ENCODE results near the gene MPO. TPM values are rescaled to one million over a fixed set of nuclear protein-coding genes. Genes with fewer than 3 reads are reported as not detected.
A peak's percentile ranks its signal among the peaks of the same experiment; 100 is the strongest.

The MPO gene
- total and polyA plus RNA-seq, 2 of the 4 experiments (the other 2 are of a cell fraction): not detected

- no peak for ATAC-seq (ENCODE audit: low read depth)
- intact Hi-C loops (cut with micrococcal nuclease) (no loop called here), in situ Hi-C loops (cut with MboI; ENCODE audit: low sequenced_read_pairs) (loop anchor here (5.0 kb wide), 2 partner anchors 98 to 128 kb away; partner anchors contain the start of gene RNF43), dilution Hi-C loops (cut with HindIII; ENCODE audit: low sequenced_read_pairs, unreplicated experiment) (no loop called here)
- no peak overlapping the region for H2AK5ac ChIP-seq (ENCODE audit: low read depth, low read length)
- no peaks in the 10 kb centered on the region; the same call in 1 of the 2 replicates for H3K4me1 ChIP-seq (ENCODE audit: control insufficient read depth, insufficient read depth, low read length)
- H2AK9ac ChIP-seq (replicated peaks; ENCODE audit: low read depth, low read length, poor library complexity): peak overlapping the region; percentile 5
- ChIA-PET CTCF (no interaction called here), POLR2A (ENCODE audit: unreplicated experiment) (no interaction called here)
- H3K9me1 ChIP-seq (ENCODE audit: insufficient read depth, low read length): no peaks in the 10 kb centered on the region
- no peak overlapping the region for H3K4me2 ChIP-seq (ENCODE audit: low read depth, low read length)
- no peak overlapping the region for H4K5ac ChIP-seq (ENCODE audit: low read depth, low read length)
- TF ChIP-seq MAFK (IDR thresholded peaks at IDR 0.05; ENCODE audit: low read depth, low read length) (no peak), RCOR1 (IDR thresholded peaks at IDR 0.05; ENCODE audit: insufficient replicate concordance, low read length) (no peak)
- no peak overlapping the region for H3K4me3 ChIP-seq (ENCODE audit: insufficient read depth, low read depth, low read length)
- no peak for DNase-seq
- no peaks in the 10 kb centered on the region; the same call in 1 of the 2 replicates for H3K27me3 ChIP-seq (ENCODE audit: control insufficient read depth, insufficient read depth, low read length)
- no peaks in the 10 kb centered on the region for H3K9me3 ChIP-seq (ENCODE audit: control insufficient read depth, insufficient read depth, low read length)
- no peak overlapping the region for H2BK120ac ChIP-seq (ENCODE audit: low read depth, low read length)
- H3K56ac ChIP-seq (ENCODE audit: extremely low read depth, insufficient read depth, low read length): no peak overlapping the region
- H3K14ac ChIP-seq (replicated peaks; ENCODE audit: low read depth, low read length): no peak overlapping the region
- no peak overlapping the region for H2BK5ac ChIP-seq (ENCODE audit: low read depth, low read length, poor library complexity, severe bottlenecking)
- no peak overlapping the region for H2BK15ac ChIP-seq (ENCODE audit: low read depth, low read length)
- no peak overlapping the region for H4K8ac ChIP-seq (ENCODE audit: low read depth in 2 of 2, low read length in 2 of 2)
- H3K23ac ChIP-seq (ENCODE audit: low read depth, low read length): no peak overlapping the region
- H4K91ac ChIP-seq (ENCODE audit: insufficient read depth, low read depth, low read length): no peak overlapping the region
- no peaks in the 10 kb centered on the region for H4K20me1 ChIP-seq (ENCODE audit: insufficient read depth, low read length)
- no peak overlapping the region for H3K18ac ChIP-seq (ENCODE audit: low read depth, low read length)
- WGBS, 2 experiments (ENCODE audit: extremely low coverage in 2 of 2, insufficient read length in 1 of 2): 84% methylated on average over 6 of the region's 25 CpGs; no CpG with 5 or more reads in 1 of the 2 experiments
- H3K27ac ChIP-seq (ENCODE audit: insufficient read depth, low read length): no peak overlapping the region
- no peak overlapping the region for H2BK20ac ChIP-seq (ENCODE audit: low read depth, low read length)
- BruUV-seq (replicated peaks): no TSS peak
- H3K79me1 ChIP-seq (ENCODE audit: low read depth in 1 of 2, low read length in 2 of 2): no peaks in the 10 kb centered on the region
- no peak overlapping the region for H2AFZ ChIP-seq (replicated peaks; ENCODE audit: low read length, poor library complexity)
- H3K4ac ChIP-seq (ENCODE audit: low read depth, low read length): no peak overlapping the region
- H3K36me3 ChIP-seq (ENCODE audit: control insufficient read depth, insufficient read depth, low read length): peaks cover 3% of the 10 kb centered on the region; the same call in 1 of the 2 replicates
- H3K9ac ChIP-seq (ENCODE audit: low read depth, low read length): no peak overlapping the region
These were observed 38.7 kb upstream of the MPO start for GRCh38 chr17:58319173-58320162.
